OCI-LY1 (cell line): ENCODE data around the gene MEA1.

Experiments used
- H2AFZ ChIP-seq: fragments of 200-600 bp; sonication (generic), shearing (Covaris generic); 2 replicates; pipeline ENCODE4 v1.6.0; 2014; ENCODE audit warnings: antibody characterized with exemption, mild to moderate bottlenecking, low read length
- H3F3A ChIP-seq: fragments of 200-600 bp; sonication (generic), shearing (Covaris generic); 2 replicates; pipeline ENCODE4 v1.6.0; 2014; ENCODE audit warnings: mild to moderate bottlenecking, antibody characterized with exemption, low read length, moderate library complexity; ENCODE audit not compliant: insufficient read depth
- H3K27ac ChIP-seq: fragments of 200-600 bp; sonication (generic); 2 replicates; pipeline ENCODE4 v1.5.1; 2014; ENCODE audit warnings: low read length, mixed run types, mild to moderate bottlenecking, low read depth; ENCODE audit not compliant: poor library complexity, severe bottlenecking
- H3K27me3 ChIP-seq: fragments of 200-600 bp; sonication (generic); 2 replicates; pipeline ENCODE4 v1.6.0; 2014; ENCODE audit warnings: antibody characterized with exemption, mild to moderate bottlenecking, low read length, moderate library complexity; ENCODE audit not compliant: insufficient read depth
- H3K36me3 ChIP-seq: fragments of 200-600 bp; sonication (generic); 2 replicates; pipeline ENCODE4 v1.6.1; 2014; ENCODE audit warnings: mild to moderate bottlenecking, antibody characterized with exemption, low read length, moderate library complexity, mixed read lengths; ENCODE audit not compliant: insufficient read depth
- H3K4me1 ChIP-seq: fragments of 200-600 bp; sonication (generic); 2 replicates; pipeline ENCODE4 v1.5.1; 2014; ENCODE audit warnings: mild to moderate bottlenecking, low read length, moderate library complexity; ENCODE audit not compliant: insufficient read depth, severe bottlenecking
- H3K4me2 ChIP-seq: fragments of 200-600 bp; sonication (generic), shearing (Covaris generic); 2 replicates; pipeline ENCODE4 v1.6.1; 2014; ENCODE audit warnings: low read length
- H3K4me3 ChIP-seq: fragments of 200-600 bp; sonication (generic); 2 replicates; pipeline ENCODE4 v1.5.1; 2014; ENCODE audit warnings: low read length, low read depth, mild to moderate bottlenecking, mixed read lengths; ENCODE audit not compliant: poor library complexity, severe bottlenecking
- H3K79me2 ChIP-seq: fragments of 200-600 bp; shearing (Covaris generic); 2 replicates; pipeline ENCODE4 v1.6.1; 2016; ENCODE audit warnings: mixed run types, low read length, mixed read lengths; ENCODE audit not compliant: insufficient read depth
- H3K9ac ChIP-seq: fragments of 200-600 bp; sonication (generic), shearing (Covaris generic); 2 replicates; pipeline ENCODE4 v1.6.1; 2014; ENCODE audit warnings: mild to moderate bottlenecking, low read length, mixed read lengths
- H3K9me2 ChIP-seq: fragments of 200-600 bp; sonication (generic), shearing (Covaris generic); 2 replicates; pipeline ENCODE4 v1.6.1; 2014; ENCODE audit warnings: low read depth, mild to moderate bottlenecking, low read length, mixed read lengths
- H3K9me3 ChIP-seq: fragments of 200-600 bp; shearing (Covaris generic); 2 replicates; pipeline ENCODE4 v1.6.1; 2014; ENCODE audit warnings: low read length, mixed read lengths
- H4K20me1 ChIP-seq: fragments of 200-600 bp; sonication (generic), shearing (Covaris generic); 2 replicates; pipeline ENCODE4 v1.6.0; 2016; ENCODE audit warnings: mild to moderate bottlenecking, low read length; ENCODE audit not compliant: insufficient read depth
- EZH2 ChIP-seq: fragments of 200-600 bp; sonication (generic), shearing (Covaris generic); IDR thresholded peaks from 2 replicates; pipeline ENCODE4 v1.8.0; 2017; ENCODE audit warnings: borderline replicate concordance, mixed run types, mild to moderate bottlenecking, antibody characterized with exemption, low read length, moderate library complexity, mixed read lengths
- TF ChIP-seq, protein P1 (sequence below): fragments of 200-600 bp; sonication (generic), shearing (Covaris generic); IDR thresholded peaks from 2 replicates; pipeline ENCODE4 v1.5.1; 2017; ENCODE audit warnings: mild to moderate bottlenecking, antibody characterized with exemption, low read length, moderate library complexity, mixed read lengths

Gene MEA1

DNA sequence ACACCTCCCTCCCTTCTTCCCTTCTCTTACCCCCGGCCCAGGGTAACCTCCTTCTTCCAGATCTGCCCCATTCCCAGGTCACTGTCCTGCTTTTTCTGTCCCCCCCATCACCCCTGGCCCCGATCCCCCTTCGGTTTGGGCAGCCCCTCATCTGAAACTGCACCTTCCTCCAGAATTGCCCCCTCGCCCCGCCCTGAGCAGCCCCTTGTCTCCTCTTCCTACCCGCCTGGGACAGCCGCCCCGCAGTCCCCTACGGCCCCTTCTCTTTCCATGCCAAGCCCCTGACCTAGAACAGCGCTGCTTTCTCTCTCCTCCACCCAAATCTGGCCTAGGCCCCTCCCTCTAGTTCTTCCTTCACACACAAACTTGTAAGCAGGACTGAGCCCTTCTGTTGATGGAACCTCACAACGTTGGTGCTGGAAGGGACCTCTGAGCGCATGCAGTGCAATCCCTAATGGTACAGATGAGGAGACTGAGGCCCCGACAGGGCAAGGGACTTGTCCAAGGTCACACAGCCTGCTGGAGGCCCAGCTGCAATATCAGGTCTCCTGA lies 28.7 kb downstream of the MEA1 start:
- H3K27me3 ChIP-seq: no peaks in the 10 kb centered on the region
- peaks cover 35% of the 10 kb centered on the region for H3K4me1 ChIP-seq
- H3K9me2 ChIP-seq: no peaks in the 10 kb centered on the region
- TF ChIP-seq, protein P1, sequence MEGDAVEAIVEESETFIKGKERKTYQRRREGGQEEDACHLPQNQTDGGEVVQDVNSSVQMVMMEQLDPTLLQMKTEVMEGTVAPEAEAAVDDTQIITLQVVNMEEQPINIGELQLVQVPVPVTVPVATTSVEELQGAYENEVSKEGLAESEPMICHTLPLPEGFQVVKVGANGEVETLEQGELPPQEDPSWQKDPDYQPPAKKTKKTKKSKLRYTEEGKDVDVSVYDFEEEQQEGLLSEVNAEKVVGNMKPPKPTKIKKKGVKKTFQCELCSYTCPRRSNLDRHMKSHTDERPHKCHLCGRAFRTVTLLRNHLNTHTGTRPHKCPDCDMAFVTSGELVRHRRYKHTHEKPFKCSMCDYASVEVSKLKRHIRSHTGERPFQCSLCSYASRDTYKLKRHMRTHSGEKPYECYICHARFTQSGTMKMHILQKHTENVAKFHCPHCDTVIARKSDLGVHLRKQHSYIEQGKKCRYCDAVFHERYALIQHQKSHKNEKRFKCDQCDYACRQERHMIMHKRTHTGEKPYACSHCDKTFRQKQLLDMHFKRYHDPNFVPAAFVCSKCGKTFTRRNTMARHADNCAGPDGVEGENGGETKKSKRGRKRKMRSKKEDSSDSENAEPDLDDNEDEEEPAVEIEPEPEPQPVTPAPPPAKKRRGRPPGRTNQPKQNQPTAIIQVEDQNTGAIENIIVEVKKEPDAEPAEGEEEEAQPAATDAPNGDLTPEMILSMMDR: no peak
- no peak for TF ChIP-seq EZH2
- peaks cover 4% of the 10 kb centered on the region; the same call in 1 of the 2 replicates for H3F3A ChIP-seq
- no peaks in the 10 kb centered on the region for H4K20me1 ChIP-seq
- peak overlapping the region; percentile 2 for H3K27ac ChIP-seq
- H3K36me3 ChIP-seq: peaks cover 23% of the 10 kb centered on the region
- no peak overlapping the region for H2AFZ ChIP-seq
- peak overlapping the region; percentile 83 for H3K4me3 ChIP-seq
- H3K79me2 ChIP-seq: peaks cover 6% of the 10 kb centered on the region
- no peaks in the 10 kb centered on the region for H3K9me3 ChIP-seq
- H3K4me2 ChIP-seq: peak overlapping the region; percentile 88
- H3K9ac ChIP-seq: peak overlapping the region; percentile 85

DNA sequence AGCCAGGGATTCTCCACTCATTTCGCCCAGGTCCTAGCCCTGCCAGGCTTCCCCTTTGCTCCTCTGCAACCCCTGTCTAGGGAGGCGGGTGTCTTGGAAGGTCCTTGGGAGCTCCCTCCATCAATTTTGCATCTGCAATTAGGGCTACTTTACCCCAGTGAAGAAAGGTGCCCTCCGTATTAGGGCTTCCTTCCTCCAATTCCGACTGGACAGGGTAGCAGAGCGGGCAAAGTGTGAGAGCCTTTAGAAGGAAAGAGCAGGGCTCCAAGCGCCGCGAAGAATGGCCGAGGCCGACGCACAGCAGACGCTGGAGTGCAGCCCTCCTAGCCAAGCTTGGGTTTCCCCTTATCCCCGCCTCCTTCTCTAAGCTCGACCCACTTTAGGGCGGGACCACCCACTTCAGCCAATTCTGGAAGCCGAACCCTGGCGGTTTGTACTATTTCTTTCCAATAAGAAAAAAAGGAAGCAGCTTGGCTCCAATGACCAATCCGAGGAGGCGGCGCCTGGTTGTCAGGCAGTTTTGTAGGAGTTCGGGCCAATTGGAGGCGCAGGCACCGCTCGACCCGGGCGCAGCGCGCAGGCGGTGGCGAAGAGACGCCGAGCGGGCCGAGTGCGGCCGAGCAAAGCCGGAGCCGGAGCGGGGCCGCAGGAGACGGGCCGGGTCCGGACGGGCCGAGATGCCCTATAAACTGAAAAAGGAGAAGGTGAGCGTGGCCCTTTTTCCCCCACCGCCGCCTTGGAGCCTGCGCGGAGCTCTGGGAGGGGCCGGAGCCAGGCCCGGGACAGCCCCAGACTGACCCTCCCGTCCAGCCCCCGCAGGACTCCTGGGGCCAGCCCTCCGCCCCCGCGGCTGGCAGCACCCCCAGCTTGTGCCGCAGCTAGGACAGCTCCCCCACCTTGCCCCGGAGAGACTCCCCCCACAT lies 29.5 kb downstream of the MEA1 start, which contains the start of gene PPP2R5D:
PPP2R5D (plus strand) TSS at position 570 of the 923 bp plus-strand sequence; CDS start at position 678, 108 bp downstream.
- Histone ChIP-seq H3K4me1 (peaks cover 42% of the 10 kb centered on the region), H3K27ac (peak within 1 kb of the TSS; percentile 52), H3F3A (peaks cover 4% of the 10 kb centered on the region; the same call in 1 of the 2 replicates), H3K9me3 (no peaks in the 10 kb centered on the region), H3K36me3 (peaks cover 15% of the 10 kb centered on the region; the same call in 1 of the 2 replicates), H3K4me3 (peak within 1 kb of the TSS; percentile 83), H4K20me1 (no peaks in the 10 kb centered on the region), H3K9me2 (no peaks in the 10 kb centered on the region), H2AFZ (no peak within 1 kb of the TSS), H3K79me2 (peaks cover 6% of the 10 kb centered on the region), H3K4me2 (peak within 1 kb of the TSS; percentile 88), H3K27me3 (no peaks in the 10 kb centered on the region), H3K9ac (peak within 1 kb of the TSS; percentile 85)
- TF ChIP-seq, protein P1: no peak
- TF ChIP-seq EZH2: no peak

DNA sequence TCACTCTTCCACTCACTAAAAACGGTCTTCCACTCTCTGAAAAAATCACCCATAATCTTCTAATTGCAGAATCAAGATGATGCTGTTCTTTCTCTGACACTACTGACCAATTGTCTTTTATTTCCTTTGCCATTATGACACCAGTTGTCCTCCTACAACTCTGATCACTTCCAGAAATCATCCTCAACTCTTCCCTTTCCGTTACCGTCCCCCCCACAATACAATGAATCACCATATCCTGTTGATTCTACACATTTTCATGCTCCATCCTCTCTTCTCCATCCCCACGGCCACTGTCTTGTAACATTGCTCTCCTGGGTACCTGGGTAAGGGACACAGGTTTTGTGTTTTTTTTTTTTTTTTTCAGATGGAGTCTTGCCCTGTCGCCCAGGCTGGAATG lies 31.9 kb downstream of the MEA1 start:
- H3K9ac ChIP-seq: no peak overlapping the region
- no peak overlapping the region for H2AFZ ChIP-seq
- peaks cover 10% of the 10 kb centered on the region for H3K79me2 ChIP-seq
- 0 out of 2 replicates have a peak, but pooled peaks cover 4% of the 10 kb centered on the region for H3K36me3 ChIP-seq
- H3K9me3 ChIP-seq: no peaks in the 10 kb centered on the region
- no peak overlapping the region for H3K4me2 ChIP-seq
- no peaks in the 10 kb centered on the region for H4K20me1 ChIP-seq
- no peaks in the 10 kb centered on the region for H3K9me2 ChIP-seq
- peaks cover 49% of the 10 kb centered on the region for H3K4me1 ChIP-seq
- no peaks in the 10 kb centered on the region for H3K27me3 ChIP-seq
- H3F3A ChIP-seq: peaks cover 4% of the 10 kb centered on the region; the same call in 1 of the 2 replicates
- no peak overlapping the region for H3K4me3 ChIP-seq
- no peak overlapping the region for H3K27ac ChIP-seq
- no peak for TF ChIP-seq EZH2
- TF ChIP-seq, protein P1: no peak
